Activated CD8-positive, alpha-beta memory T cell treated with anti-CD3 and anti-CD28 coated beads, Interleukin-2, amount 50 U/mL, for 4 hours (primary cell): Measurements from ENCODE around the gene BNC2.

Experiments
- DNase-seq: peaks from one replicate; pipeline ENCODE4 v3.0.0-alpha.2; 2020

BNC2 gene

GRCh38 chr9:16623989-16624743 lies 246.3 kb downstream of the BNC2 start:
- no peak for DNase-seq

- no peak for DNase-seq
Observed at GRCh38 chr9:16622541-16622940, 247.9 kb downstream of the BNC2 start.

- no peak for DNase-seq
Observed at GRCh38 chr9:16619914-16620520, 250.5 kb downstream of the BNC2 start.

GRCh38 chr9:16619402-16619801 lies 251.1 kb downstream of the BNC2 start:
- DNase-seq = no peak

- no peak for DNase-seq
Observed at GRCh38 chr9:16618524-16618923, 251.9 kb downstream of the BNC2 start.

- no peak for DNase-seq
Observed at GRCh38 chr9:16616686-16617085, 253.8 kb downstream of the BNC2 start.

GRCh38 chr9:16615451-16615850 lies 255.0 kb downstream of the BNC2 start:
- DNase-seq = no peak

GRCh38 chr9:16613605-16614004 lies 256.9 kb downstream of the BNC2 start:
- no peak for DNase-seq

GRCh38 chr9:16613051-16613450 lies 257.4 kb downstream of the BNC2 start:
- DNase-seq = no peak

- no peak for DNase-seq
Observed at GRCh38 chr9:16612627-16613026, 257.8 kb downstream of the BNC2 start.

- no peak for DNase-seq
Observed at GRCh38 chr9:16611983-16612382, 258.5 kb downstream of the BNC2 start.

- no peak for DNase-seq
Observed at GRCh38 chr9:16611001-16611400, 259.5 kb downstream of the BNC2 start.

- no peak for DNase-seq
Observed at GRCh38 chr9:16610538-16610937, 259.9 kb downstream of the BNC2 start.

- no peak for DNase-seq
Observed at GRCh38 chr9:16608906-16609305, 261.6 kb downstream of the BNC2 start.

- no peak for DNase-seq
Observed at GRCh38 chr9:16602494-16602893, 268.0 kb downstream of the BNC2 start.

- DNase-seq = no peak
Observed at GRCh38 chr9:16601991-16602390, 268.5 kb downstream of the BNC2 start.

GRCh38 chr9:16598316-16598715 lies 272.2 kb downstream of the BNC2 start:
- no peak for DNase-seq

GRCh38 chr9:16597136-16597535 lies 273.3 kb downstream of the BNC2 start:
- no peak for DNase-seq

- DNase-seq = no peak
Observed at GRCh38 chr9:16595227-16595626, 275.2 kb downstream of the BNC2 start.

- DNase-seq = no peak
Observed at GRCh38 chr9:16594787-16595186, 275.7 kb downstream of the BNC2 start.

- DNase-seq = no peak
Observed at GRCh38 chr9:16593746-16594145, 276.7 kb downstream of the BNC2 start.

- DNase-seq = no peak
Observed at GRCh38 chr9:16591092-16591491, 279.4 kb downstream of the BNC2 start.

GRCh38 chr9:16585591-16585990 lies 284.9 kb downstream of the BNC2 start:
- DNase-seq = no peak

GRCh38 chr9:16579872-16580432 lies 290.5 kb downstream of the BNC2 start:
- no peak for DNase-seq

GRCh38 chr9:16575986-16576245 lies 294.6 kb downstream of the BNC2 start:
- no peak for DNase-seq
